GM18511 (cell line): ENCODE measurements around the gene AKAP13.

Source experiments
- ATAC-seq: cut with Tn5 transposase; IDR thresholded peaks from one replicate; pipeline ENCODE4 v1.9.1; 2021; ENCODE audit warnings: mild to moderate bottlenecking, moderate library complexity; ENCODE audit not compliant: unreplicated experiment

Gene AKAP13

DNA sequence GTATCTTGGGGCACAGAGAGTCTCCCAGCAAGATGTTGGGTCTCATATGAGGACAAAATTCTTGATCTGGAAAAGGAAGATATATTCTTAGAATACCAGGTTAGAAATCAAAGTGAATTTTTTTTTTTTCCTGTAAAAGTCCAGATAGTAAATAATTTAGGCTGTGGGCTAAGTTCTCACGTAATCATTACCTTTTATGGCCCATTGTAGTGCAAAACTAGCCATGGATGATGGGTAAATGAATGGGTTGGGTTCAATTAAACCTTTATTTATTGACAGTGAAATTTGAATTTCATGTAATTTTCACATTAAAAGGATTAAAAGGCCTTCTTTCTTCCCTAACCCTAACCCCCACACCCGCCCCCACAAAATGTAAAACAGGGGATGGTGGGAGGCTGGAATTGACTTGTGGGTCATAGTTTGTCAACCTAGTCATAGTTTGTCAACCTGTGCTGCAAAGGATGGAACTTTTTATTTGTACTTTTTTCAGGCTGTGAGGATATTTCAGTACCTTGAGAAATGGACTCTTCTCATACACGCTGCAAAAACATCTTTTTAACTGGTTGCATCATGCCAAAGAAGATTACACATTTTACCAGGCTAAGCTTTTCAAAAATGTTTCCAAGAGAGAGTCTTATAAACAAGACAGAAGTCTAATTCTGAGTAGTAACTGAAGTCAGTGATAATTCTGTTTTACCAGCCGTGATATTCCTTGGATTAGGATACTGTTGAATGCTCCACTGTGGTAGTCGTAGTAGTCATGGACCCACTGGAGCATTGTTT is 138.8 kb downstream of the AKAP13 start:
- ATAC-seq, result no peak

- no peak for ATAC-seq
Observed at GRCh38 chr15:85520650-85521049, 140.2 kb downstream of the AKAP13 start.

GRCh38 chr15:85523530-85523929 is 143.1 kb downstream of the AKAP13 start:
- no peak for ATAC-seq

GRCh38 chr15:85525755-85526154 is 145.4 kb downstream of the AKAP13 start:
- no peak for ATAC-seq

DNA sequence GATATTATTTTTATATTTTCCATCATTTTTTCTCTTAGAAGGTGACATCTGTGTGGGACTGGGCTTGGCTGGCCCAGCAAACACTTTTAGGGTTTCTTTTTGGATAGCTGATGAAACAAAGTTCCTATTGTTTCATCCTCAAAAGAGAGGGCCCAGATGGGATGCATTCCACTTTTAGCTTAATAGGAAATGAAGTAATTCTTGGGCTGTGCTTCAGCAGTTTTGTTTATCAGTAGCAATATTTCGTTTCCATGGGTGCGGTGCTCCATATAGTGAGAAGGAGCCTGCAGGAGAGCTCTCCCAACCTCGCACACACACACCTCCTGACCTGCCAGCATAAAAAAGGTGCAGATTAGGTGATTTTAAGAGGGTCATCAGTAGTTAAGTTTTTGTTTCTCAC is 147.5 kb downstream of the AKAP13 start:
- no peak for ATAC-seq

DNA sequence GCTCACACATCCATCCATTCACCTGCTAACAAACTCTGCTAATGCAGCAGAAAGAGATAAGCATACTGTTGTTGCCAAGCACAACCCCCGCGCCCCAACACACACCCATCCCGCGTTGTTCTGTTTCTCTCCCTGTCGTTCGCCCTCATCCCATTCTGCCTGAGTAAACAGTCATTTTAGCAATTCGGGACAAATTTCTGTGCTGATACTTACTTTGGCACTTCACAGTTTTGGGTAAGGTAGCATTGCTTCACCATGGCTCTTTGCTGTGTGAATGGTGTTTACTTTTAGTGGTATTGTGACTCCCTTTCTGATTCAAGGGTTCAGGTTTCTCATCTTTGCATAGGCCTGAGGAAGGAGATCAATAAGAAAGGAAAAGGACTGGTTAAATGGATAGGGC is 149.7 kb downstream of the AKAP13 start:
- no peak for ATAC-seq

DNA sequence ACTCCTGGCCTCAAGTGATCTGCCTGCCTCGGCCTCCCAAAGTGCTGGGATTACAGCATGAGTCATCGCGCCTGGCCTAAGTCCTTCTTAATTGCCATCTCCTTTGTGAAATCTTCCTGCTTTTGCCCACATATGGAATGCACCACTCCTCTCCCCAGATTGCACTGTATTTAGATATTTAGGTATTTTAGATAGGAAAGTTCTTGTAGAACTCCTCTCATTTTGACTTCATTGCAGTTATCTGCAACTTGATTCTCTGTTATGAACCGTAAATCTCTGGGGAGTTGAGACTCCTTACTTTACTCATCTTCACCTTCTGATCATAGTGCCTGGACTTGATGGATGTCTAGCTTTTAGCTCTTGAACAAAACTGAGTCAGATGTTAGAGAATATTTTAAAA is 150.7 kb downstream of the AKAP13 start:
- ATAC-seq, result no peak

DNA sequence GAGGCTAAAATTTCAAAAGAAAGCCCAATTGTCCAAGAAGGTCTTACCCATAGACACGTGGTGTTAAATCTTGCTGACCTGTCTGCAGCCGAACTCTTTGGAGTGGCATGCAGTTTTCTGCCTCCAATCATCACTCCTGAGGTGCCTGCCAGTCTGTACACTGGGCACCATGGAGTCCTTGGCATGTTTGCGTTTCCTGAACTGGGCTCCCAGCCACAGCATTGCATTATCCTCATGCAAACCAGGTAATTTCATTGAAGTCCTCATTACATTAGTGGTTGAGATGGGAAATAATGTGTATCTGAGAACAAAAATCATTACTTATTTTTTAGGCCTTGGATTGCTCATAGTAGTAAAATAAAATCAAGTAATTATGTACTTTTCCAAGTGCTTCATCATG is 152.3 kb downstream of the AKAP13 start:
- ATAC-seq, result no peak

- ATAC-seq, result peak; percentile 95
Observed at GRCh38 chr15:85534031-85534430, 153.6 kb downstream of the AKAP13 start.

- peak; percentile 46 for ATAC-seq
Observed at GRCh38 chr15:85535533-85536330, 155.3 kb downstream of the AKAP13 start.

DNA sequence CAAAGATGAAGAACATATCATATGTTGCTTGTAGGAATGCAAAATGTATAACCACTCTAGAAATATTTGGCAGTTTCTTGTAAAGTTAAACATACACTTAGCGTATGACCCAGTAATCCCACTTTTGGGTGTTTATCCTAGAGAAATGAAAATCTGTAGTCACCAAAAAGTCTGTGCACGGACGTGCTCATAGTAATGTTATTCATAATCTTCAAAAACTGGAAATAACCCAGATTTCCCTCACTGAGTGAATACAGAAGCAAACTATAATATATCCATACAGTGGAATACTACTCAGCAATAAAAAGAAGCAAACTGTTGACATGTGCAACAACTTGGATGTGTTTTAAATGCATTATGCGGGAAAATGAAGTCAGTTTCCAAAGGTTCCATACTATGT is 155.9 kb downstream of the AKAP13 start:
- no peak for ATAC-seq

DNA sequence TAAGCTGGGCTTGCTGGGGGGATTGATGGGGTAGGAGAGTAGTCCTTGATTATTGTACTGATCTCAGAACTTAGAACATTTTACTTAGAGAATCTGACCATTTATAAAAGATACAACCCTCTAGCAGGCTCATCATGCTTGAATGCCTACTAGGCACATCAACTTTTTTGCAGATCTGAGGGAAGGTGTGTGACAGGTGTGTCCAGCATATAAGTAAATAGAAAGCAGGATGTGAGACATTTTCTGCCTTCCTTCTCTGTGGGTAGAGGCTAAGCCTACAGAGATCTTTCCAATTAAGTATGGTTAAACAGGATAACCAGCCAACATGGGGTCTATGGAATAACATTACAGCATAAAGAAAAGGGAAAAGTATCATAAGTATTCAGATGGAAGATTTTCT is 159.1 kb downstream of the AKAP13 start:
- ATAC-seq, result no peak

GRCh38 chr15:85540085-85540797 is 159.8 kb downstream of the AKAP13 start:
- no peak for ATAC-seq

GRCh38 chr15:85541744-85542143 is 161.3 kb downstream of the AKAP13 start:
- peak; percentile 84 for ATAC-seq

DNA sequence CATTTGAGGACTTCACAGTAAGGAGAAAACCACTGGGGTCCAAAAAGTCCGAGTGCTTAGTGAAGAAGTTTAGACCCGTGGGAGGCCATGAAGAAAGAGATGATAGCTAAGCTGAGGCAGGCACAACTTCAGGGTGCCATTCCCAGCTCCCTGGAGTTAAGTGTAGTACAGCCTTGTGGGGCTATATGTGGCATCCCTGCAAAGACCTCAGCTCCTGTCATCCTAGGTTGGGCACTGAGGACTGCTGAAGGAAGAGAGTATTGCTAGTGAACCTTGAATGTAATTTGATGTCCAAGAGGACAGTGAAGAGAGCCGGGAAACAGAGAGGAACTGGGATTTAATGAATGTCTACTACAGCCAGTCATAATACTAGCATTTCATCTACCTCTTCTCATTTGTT is 162.1 kb downstream of the AKAP13 start:
- no peak for ATAC-seq

GRCh38 chr15:85542895-85543331 is 162.5 kb downstream of the AKAP13 start:
- no peak for ATAC-seq

DNA sequence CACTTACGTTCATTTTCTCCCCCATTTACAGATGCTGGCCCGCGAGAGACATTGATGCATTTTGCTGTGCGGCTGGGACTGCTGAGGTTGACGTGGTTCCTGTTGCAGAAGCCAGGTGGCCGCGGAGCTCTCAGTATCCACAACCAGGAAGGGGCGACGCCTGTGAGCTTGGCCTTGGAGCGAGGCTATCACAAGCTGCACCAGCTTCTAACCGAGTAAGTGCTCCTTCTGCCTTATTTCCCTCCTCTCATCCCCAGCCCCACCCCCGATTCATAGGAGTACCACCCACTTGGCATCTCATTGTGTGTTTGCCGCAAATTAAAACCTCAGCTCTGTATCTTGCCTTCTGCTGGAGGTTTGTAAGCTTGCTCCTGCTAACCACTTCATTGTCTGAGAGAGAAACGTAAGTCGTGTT is 163.3 kb downstream of the AKAP13 start:
- no peak for ATAC-seq

- no peak for ATAC-seq
Observed at GRCh38 chr15:85545185-85545584, 164.8 kb downstream of the AKAP13 start.

GRCh38 chr15:85545752-85546151 is 165.3 kb downstream of the AKAP13 start:
- ATAC-seq, result no peak

- no peak for ATAC-seq
Observed at GRCh38 chr15:85547386-85547785, 167.0 kb downstream of the AKAP13 start.

DNA sequence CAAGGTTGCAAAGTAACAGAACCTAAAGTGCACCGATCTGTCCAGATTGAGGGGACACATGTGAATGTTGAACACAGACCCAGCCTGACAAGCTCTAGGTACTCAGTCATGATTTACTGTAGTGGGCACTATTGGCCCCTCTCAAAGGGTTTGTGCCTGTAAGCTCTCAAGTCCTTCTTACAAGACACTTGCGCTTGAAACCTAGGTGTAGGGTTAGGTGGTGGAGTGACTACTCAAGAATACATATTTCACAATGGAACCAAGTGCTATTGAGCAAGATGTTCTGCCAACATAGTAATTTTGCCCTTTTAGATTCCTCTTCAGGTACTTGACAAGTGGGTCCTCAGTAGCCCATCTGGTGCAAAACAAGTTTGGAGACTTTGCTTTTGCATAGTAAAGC is 169.9 kb downstream of the AKAP13 start:
- no peak for ATAC-seq
